ENCODE data around the gene SPIB. TPM values are rescaled to one million over a fixed set of nuclear protein-coding genes. Genes with fewer than 3 reads are reported as not detected.
A peak's percentile ranks its signal among the peaks of the same experiment; 100 is the strongest.
"Not testable (repeated sequence)": the region's sequence is repeated elsewhere in the genome, so short reads cannot be mapped to it uniquely, and the experiment has no call there.

Gene SPIB
- total RNA-seq, 1 donor from 2014 or later: not detected

GRCh38 chr19:50387868-50388245 lies 30.9 kb upstream of the SPIB start:
- DNase-seq: no peak
- intact Hi-C loops (cut with DNase I): no loop called here
- no peak for ATAC-seq (ENCODE audit: poor library complexity)

- ATAC-seq (ENCODE audit: poor library complexity); DNase-seq; intact Hi-C loops (cut with DNase I): not testable (repeated sequence)
These were observed 28.4 kb upstream of the SPIB start for GRCh38 chr19:50390295-50390694.

GRCh38 chr19:50390952-50391351 lies 27.8 kb upstream of the SPIB start:
- DNase-seq; intact Hi-C loops (cut with DNase I); ATAC-seq (ENCODE audit: poor library complexity): not testable (repeated sequence)

GRCh38 chr19:50392759-50393158 lies 26.0 kb upstream of the SPIB start:
- DNase-seq: no peak
- ATAC-seq (ENCODE audit: poor library complexity): no peak
- intact Hi-C loops (cut with DNase I): no loop called here

GRCh38 chr19:50393589-50393988 lies 25.1 kb upstream of the SPIB start:
- intact Hi-C loops (cut with DNase I): no loop called here
- DNase-seq (no peak), ATAC-seq (ENCODE audit: poor library complexity) (no peak)

- intact Hi-C loops (cut with DNase I): no loop called here
- ATAC-seq (ENCODE audit: poor library complexity) (no peak), DNase-seq (no peak)
These were observed 24.7 kb upstream of the SPIB start for GRCh38 chr19:50394017-50394416.

GRCh38 chr19:50398675-50399367 lies 19.9 kb upstream of the SPIB start:
- intact Hi-C loops (cut with DNase I): no loop called here
- ATAC-seq (ENCODE audit: poor library complexity) (no peak), DNase-seq (no peak)

GRCh38 chr19:50399368-50399745 lies 19.4 kb upstream of the SPIB start:
- DNase-seq: no peak
- ATAC-seq (ENCODE audit: poor library complexity): no peak
- intact Hi-C loops (cut with DNase I): no loop called here

GRCh38 chr19:50401605-50402450 lies 16.9 kb upstream of the SPIB start:
- intact Hi-C loops (cut with DNase I): no loop called here
- no peak for DNase-seq
- ATAC-seq (ENCODE audit: poor library complexity): no peak

- intact Hi-C loops (cut with DNase I): no loop called here
- ATAC-seq (ENCODE audit: poor library complexity): no peak
- no peak for DNase-seq
These were observed 16.0 kb upstream of the SPIB start for GRCh38 chr19:50402544-50403301.

- ATAC-seq (ENCODE audit: poor library complexity): no peak
- intact Hi-C loops (cut with DNase I): no loop called here
- no peak for DNase-seq
These were observed 12.4 kb upstream of the SPIB start for GRCh38 chr19:50406156-50406820.

- intact Hi-C loops (cut with DNase I): no loop called here
- DNase-seq (no peak), ATAC-seq (ENCODE audit: poor library complexity) (no peak)
These were observed 11.9 kb upstream of the SPIB start for GRCh38 chr19:50406829-50407228.

GRCh38 chr19:50409347-50409746 lies 9.4 kb upstream of the SPIB start:
- intact Hi-C loops (cut with DNase I): no loop called here
- DNase-seq (no peak), ATAC-seq (ENCODE audit: poor library complexity) (no peak)

GRCh38 chr19:50410109-50410508 lies 8.6 kb upstream of the SPIB start:
- no peak for DNase-seq
- intact Hi-C loops (cut with DNase I): loop anchor here (5.0 kb wide), 1 partner anchor 43 kb away; the partner anchor contains the start of gene NAPSA
- ATAC-seq (ENCODE audit: poor library complexity): no peak

- ATAC-seq (ENCODE audit: poor library complexity) (no peak), DNase-seq (no peak)
- intact Hi-C loops (cut with DNase I): loop anchor here (5.0 kb wide), 1 partner anchor 45 kb away; the partner anchor contains the start of gene NAPSA
These were observed 6.3 kb upstream of the SPIB start for GRCh38 chr19:50412419-50412818.

- ATAC-seq (ENCODE audit: poor library complexity) (no peak), DNase-seq (no peak)
- intact Hi-C loops (cut with DNase I): loop anchor here (5.0 kb wide), 1 partner anchor 46 kb away; the partner anchor contains the start of gene NAPSA
These were observed 5.6 kb upstream of the SPIB start for GRCh38 chr19:50413096-50413495.

- intact Hi-C loops (cut with DNase I): loop anchor here (5.0 kb wide), 1 partner anchor 46 kb away; the partner anchor contains the start of gene NAPSA
- DNase-seq (no peak), ATAC-seq (ENCODE audit: poor library complexity) (no peak)
These were observed 5.2 kb upstream of the SPIB start for GRCh38 chr19:50413531-50413930.

GRCh38 chr19:50414864-50415660 lies 3.7 kb upstream of the SPIB start:
- intact Hi-C loops (cut with DNase I): loop anchor here (5.0 kb wide), 1 partner anchor 48 kb away; the partner anchor contains the start of gene NAPSA
- peak; percentile 88 for DNase-seq
- ATAC-seq (ENCODE audit: poor library complexity): peak; percentile 86

Measured in Right ventricle myocardium superior (tissue), 1 donor.